ENCODE data around the gene TGFBR3.

Gene TGFBR3

GRCh38 chr1:91716339-91716738 is 169.6 kb downstream of the TGFBR3 start:
- H3K9me3 ChIP-seq (ENCODE audit: control insufficient read depth, low read depth, low read length) = no peaks in the 10 kb centered on the region
- H3K4me3 ChIP-seq (ENCODE audit: low read length) = no peak overlapping the region
- peaks cover 15% of the 10 kb centered on the region for H3K4me1 ChIP-seq (ENCODE audit: control insufficient read depth, low read depth, low read length)
- H3K36me3 ChIP-seq (ENCODE audit: control insufficient read depth, low read depth, low read length) = no peaks in the 10 kb centered on the region
- no peaks in the 10 kb centered on the region for H3K27me3 ChIP-seq (ENCODE audit: control insufficient read depth, insufficient read depth, low read length)
- H3K27ac ChIP-seq (ENCODE audit: low read length) = no peak overlapping the region
- H3K9ac ChIP-seq (ENCODE audit: low read length) = no peak overlapping the region

GRCh38 chr1:91715416-91716000 is 170.4 kb downstream of the TGFBR3 start:
- Histone ChIP-seq H3K9me3 (ENCODE audit: control insufficient read depth, low read depth, low read length) (no peaks in the 10 kb centered on the region), H3K4me3 (ENCODE audit: low read length) (no peak overlapping the region), H3K27ac (ENCODE audit: low read length) (no peak overlapping the region), H3K9ac (ENCODE audit: low read length) (no peak overlapping the region), H3K27me3 (ENCODE audit: control insufficient read depth, insufficient read depth, low read length) (no peaks in the 10 kb centered on the region), H3K36me3 (ENCODE audit: control insufficient read depth, low read depth, low read length) (no peaks in the 10 kb centered on the region), H3K4me1 (ENCODE audit: control insufficient read depth, low read depth, low read length) (peaks cover 15% of the 10 kb centered on the region)

- H3K27me3 ChIP-seq (ENCODE audit: control insufficient read depth, insufficient read depth, low read length) = no peaks in the 10 kb centered on the region
- H3K4me1 ChIP-seq (ENCODE audit: control insufficient read depth, low read depth, low read length) = peaks cover 15% of the 10 kb centered on the region
- no peak overlapping the region for H3K27ac ChIP-seq (ENCODE audit: low read length)
- H3K9me3 ChIP-seq (ENCODE audit: control insufficient read depth, low read depth, low read length) = no peaks in the 10 kb centered on the region
- H3K4me3 ChIP-seq (ENCODE audit: low read length) = no peak overlapping the region
- no peak overlapping the region for H3K9ac ChIP-seq (ENCODE audit: low read length)
- H3K36me3 ChIP-seq (ENCODE audit: control insufficient read depth, low read depth, low read length) = no peaks in the 10 kb centered on the region
These were observed 171.0 kb downstream of the TGFBR3 start for GRCh38 chr1:91714867-91715381.

- no peaks in the 10 kb centered on the region for H3K36me3 ChIP-seq (ENCODE audit: control insufficient read depth, low read depth, low read length)
- no peak overlapping the region for H3K27ac ChIP-seq (ENCODE audit: low read length)
- H3K4me3 ChIP-seq (ENCODE audit: low read length) = no peak overlapping the region
- H3K9ac ChIP-seq (ENCODE audit: low read length) = no peak overlapping the region
- H3K4me1 ChIP-seq (ENCODE audit: control insufficient read depth, low read depth, low read length) = peaks cover 15% of the 10 kb centered on the region
- no peaks in the 10 kb centered on the region for H3K27me3 ChIP-seq (ENCODE audit: control insufficient read depth, insufficient read depth, low read length)
- no peaks in the 10 kb centered on the region for H3K9me3 ChIP-seq (ENCODE audit: control insufficient read depth, low read depth, low read length)
These were observed 172.7 kb downstream of the TGFBR3 start for GRCh38 chr1:91712981-91713841.

- Histone ChIP-seq H3K9me3 (ENCODE audit: control insufficient read depth, low read depth, low read length) (no peaks in the 10 kb centered on the region), H3K27me3 (ENCODE audit: control insufficient read depth, insufficient read depth, low read length) (no peaks in the 10 kb centered on the region), H3K4me1 (ENCODE audit: control insufficient read depth, low read depth, low read length) (peaks cover 15% of the 10 kb centered on the region), H3K4me3 (ENCODE audit: low read length) (no peak overlapping the region), H3K36me3 (ENCODE audit: control insufficient read depth, low read depth, low read length) (no peaks in the 10 kb centered on the region), H3K9ac (ENCODE audit: low read length) (no peak overlapping the region), H3K27ac (ENCODE audit: low read length) (no peak overlapping the region)
These were observed 173.6 kb downstream of the TGFBR3 start for GRCh38 chr1:91712393-91712792.

GRCh38 chr1:91711504-91712247 is 174.3 kb downstream of the TGFBR3 start:
- Histone ChIP-seq H3K4me3 (ENCODE audit: low read length) (no peak overlapping the region), H3K9ac (ENCODE audit: low read length) (no peak overlapping the region), H3K27me3 (ENCODE audit: control insufficient read depth, insufficient read depth, low read length) (no peaks in the 10 kb centered on the region), H3K27ac (ENCODE audit: low read length) (no peak overlapping the region), H3K4me1 (ENCODE audit: control insufficient read depth, low read depth, low read length) (peaks cover 15% of the 10 kb centered on the region), H3K9me3 (ENCODE audit: control insufficient read depth, low read depth, low read length) (no peaks in the 10 kb centered on the region), H3K36me3 (ENCODE audit: control insufficient read depth, low read depth, low read length) (no peaks in the 10 kb centered on the region)

GRCh38 chr1:91710261-91710660 is 175.7 kb downstream of the TGFBR3 start:
- H3K9ac ChIP-seq (ENCODE audit: low read length) = no peak overlapping the region
- H3K4me1 ChIP-seq (ENCODE audit: control insufficient read depth, low read depth, low read length) = peaks cover 23% of the 10 kb centered on the region
- no peak overlapping the region for H3K27ac ChIP-seq (ENCODE audit: low read length)

GRCh38 chr1:91708691-91709090 is 177.3 kb downstream of the TGFBR3 start:
- Histone ChIP-seq H3K4me3 (ENCODE audit: low read length) (no peak overlapping the region), H3K9ac (ENCODE audit: low read length) (no peak overlapping the region), H3K27ac (ENCODE audit: low read length) (no peak overlapping the region), H3K27me3 (ENCODE audit: control insufficient read depth, insufficient read depth, low read length) (no peaks in the 10 kb centered on the region), H3K4me1 (ENCODE audit: control insufficient read depth, low read depth, low read length) (peaks cover 17% of the 10 kb centered on the region), H3K36me3 (ENCODE audit: control insufficient read depth, low read depth, low read length) (no peaks in the 10 kb centered on the region), H3K9me3 (ENCODE audit: control insufficient read depth, low read depth, low read length) (no peaks in the 10 kb centered on the region)

More at GRCh38 chr1:91710261-91710660, 175.7 kb downstream of the TGFBR3 start:
- Histone ChIP-seq H3K36me3 (ENCODE audit: control insufficient read depth, low read depth, low read length) (no peaks in the 10 kb centered on the region), H3K4me3 (ENCODE audit: low read length) (no peak overlapping the region), H3K27me3 (ENCODE audit: control insufficient read depth, insufficient read depth, low read length) (no peaks in the 10 kb centered on the region), H3K9me3 (ENCODE audit: control insufficient read depth, low read depth, low read length) (no peaks in the 10 kb centered on the region)

GRCh38 chr1:91707890-91708218 is 178.1 kb downstream of the TGFBR3 start:
- Histone ChIP-seq H3K27me3 (ENCODE audit: control insufficient read depth, insufficient read depth, low read length) (no peaks in the 10 kb centered on the region), H3K9ac (ENCODE audit: low read length) (no peak overlapping the region), H3K27ac (ENCODE audit: low read length) (no peak overlapping the region), H3K4me3 (ENCODE audit: low read length) (no peak overlapping the region), H3K4me1 (ENCODE audit: control insufficient read depth, low read depth, low read length) (peaks cover 9% of the 10 kb centered on the region), H3K36me3 (ENCODE audit: control insufficient read depth, low read depth, low read length) (no peaks in the 10 kb centered on the region), H3K9me3 (ENCODE audit: control insufficient read depth, low read depth, low read length) (no peaks in the 10 kb centered on the region)

GRCh38 chr1:91707114-91707889 is 178.6 kb downstream of the TGFBR3 start:
- Histone ChIP-seq H3K36me3 (ENCODE audit: control insufficient read depth, low read depth, low read length) (no peaks in the 10 kb centered on the region), H3K27me3 (ENCODE audit: control insufficient read depth, insufficient read depth, low read length) (no peaks in the 10 kb centered on the region), H3K9me3 (ENCODE audit: control insufficient read depth, low read depth, low read length) (no peaks in the 10 kb centered on the region), H3K4me3 (ENCODE audit: low read length) (no peak overlapping the region), H3K27ac (ENCODE audit: low read length) (no peak overlapping the region), H3K4me1 (ENCODE audit: control insufficient read depth, low read depth, low read length) (peaks cover 8% of the 10 kb centered on the region), H3K9ac (ENCODE audit: low read length) (no peak overlapping the region)

Measured in iPS-18a (cell line).